Measurements from ENCODE around the gene HAPLN2. TPM values are rescaled to one million over a fixed set of nuclear protein-coding genes. Genes with fewer than 3 reads are reported as not detected.
A peak's percentile ranks its signal among the peaks of the same experiment; 100 is the strongest.

The HAPLN2 gene
- total RNA-seq, 1 donor from 2014 or later = 0.76 TPM

GRCh38 chr1:156664046-156664766 lies 45.0 kb downstream of the HAPLN2 start:
- H3K27me3 Mint-ChIP-seq (ENCODE audit: low read depth) = peaks cover 3% of the 10 kb centered on the region
- H3K4me1 Mint-ChIP-seq = peaks cover 81% of the 10 kb centered on the region
- H3K4me3 Mint-ChIP-seq = no peak overlapping the region
- H3K36me3 Mint-ChIP-seq = no peaks in the 10 kb centered on the region
- no peak for TF ChIP-seq CTCF (IDR thresholded peaks at IDR 0.05; ENCODE audit: unreplicated experiment)
- H3K27ac Mint-ChIP-seq = peak overlapping the region; percentile 50
- no peaks in the 10 kb centered on the region for H3K9me3 Mint-ChIP-seq
- DNase-seq (ENCODE audit: low spot score in 2 of 2, unreplicated experiment in 2 of 2) = no peak

- Mint-ChIP-seq H3K27me3 (ENCODE audit: low read depth) (peaks cover under 1% of the 10 kb centered on the region), H3K4me1 (peaks cover 80% of the 10 kb centered on the region), H3K27ac (peak overlapping the region; percentile 50), H3K36me3 (no peaks in the 10 kb centered on the region), H3K4me3 (no peak overlapping the region), H3K9me3 (no peaks in the 10 kb centered on the region)
- TF ChIP-seq CTCF (IDR thresholded peaks at IDR 0.05; ENCODE audit: unreplicated experiment) = no peak
- no peak for DNase-seq (ENCODE audit: low spot score in 2 of 2, unreplicated experiment in 2 of 2)
These were observed 45.7 kb downstream of the HAPLN2 start for GRCh38 chr1:156664767-156665411.

GRCh38 chr1:156665539-156665938 lies 46.3 kb downstream of the HAPLN2 start:
- no peak for TF ChIP-seq CTCF (IDR thresholded peaks at IDR 0.05; ENCODE audit: unreplicated experiment)
- no peak for DNase-seq (ENCODE audit: low spot score in 2 of 2, unreplicated experiment in 2 of 2)
- Mint-ChIP-seq H3K4me3 (no peak overlapping the region), H3K27me3 (ENCODE audit: low read depth) (no peaks in the 10 kb centered on the region), H3K4me1 (peaks cover 78% of the 10 kb centered on the region), H3K27ac (peak overlapping the region; percentile 35), H3K36me3 (no peaks in the 10 kb centered on the region), H3K9me3 (no peaks in the 10 kb centered on the region)

GRCh38 chr1:156666862-156667609 lies 47.8 kb downstream of the HAPLN2 start:
- no peak overlapping the region for H3K4me3 Mint-ChIP-seq
- H3K36me3 Mint-ChIP-seq = peaks cover 9% of the 10 kb centered on the region
- H3K27ac Mint-ChIP-seq = peak overlapping the region; percentile 59
- DNase-seq (ENCODE audit: low spot score in 2 of 2, unreplicated experiment in 2 of 2) = no peak
- TF ChIP-seq CTCF (IDR thresholded peaks at IDR 0.05; ENCODE audit: unreplicated experiment) = no peak
- H3K4me1 Mint-ChIP-seq = peaks cover 69% of the 10 kb centered on the region
- no peaks in the 10 kb centered on the region for H3K27me3 Mint-ChIP-seq (ENCODE audit: low read depth)
- no peaks in the 10 kb centered on the region for H3K9me3 Mint-ChIP-seq

GRCh38 chr1:156667610-156667967 lies 48.4 kb downstream of the HAPLN2 start:
- TF ChIP-seq CTCF (IDR thresholded peaks at IDR 0.05; ENCODE audit: unreplicated experiment) = no peak
- no peak for DNase-seq (ENCODE audit: low spot score in 2 of 2, unreplicated experiment in 2 of 2)
- peaks cover 65% of the 10 kb centered on the region for H3K4me1 Mint-ChIP-seq
- no peaks in the 10 kb centered on the region for H3K27me3 Mint-ChIP-seq (ENCODE audit: low read depth)
- H3K27ac Mint-ChIP-seq = peak overlapping the region; percentile 59
- H3K36me3 Mint-ChIP-seq = peaks cover 15% of the 10 kb centered on the region
- H3K4me3 Mint-ChIP-seq = no peak overlapping the region
- H3K9me3 Mint-ChIP-seq = no peaks in the 10 kb centered on the region

Data from mesothelial cell of epicardium (in vitro differentiated cells).